ENCODE results near the gene CFP.

DNA sequence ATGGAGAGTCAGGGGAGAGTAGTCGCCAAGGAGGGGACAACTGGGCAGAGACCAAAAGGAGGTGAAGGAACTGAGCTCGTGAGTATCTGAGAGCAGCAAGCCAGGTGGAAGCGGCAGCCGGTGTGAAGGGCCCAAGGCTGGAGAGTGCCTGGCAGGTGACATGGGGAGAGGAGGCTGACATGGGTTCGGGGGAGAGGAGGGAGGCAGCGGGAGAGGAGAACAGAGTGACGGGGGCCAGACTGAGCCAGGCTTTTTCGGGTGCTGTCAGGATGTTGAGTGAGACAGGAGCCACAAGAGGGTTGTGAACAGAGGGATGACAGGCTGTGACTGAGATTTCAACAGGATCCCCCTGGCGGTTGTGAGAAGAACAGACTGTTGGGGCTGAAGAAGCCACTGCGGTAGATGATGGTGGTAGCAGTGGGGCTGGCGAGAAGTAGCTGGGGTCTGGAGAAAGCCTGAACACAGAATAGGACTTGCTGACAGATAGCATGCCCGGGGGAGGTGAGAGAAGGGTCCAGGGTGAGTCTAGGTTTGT, 14.9 kb upstream of the CFP start:
- TF ChIP-seq POLR2A (IDR thresholded peaks at IDR 0.05) = no peak
- TF ChIP-seq, protein P1, sequence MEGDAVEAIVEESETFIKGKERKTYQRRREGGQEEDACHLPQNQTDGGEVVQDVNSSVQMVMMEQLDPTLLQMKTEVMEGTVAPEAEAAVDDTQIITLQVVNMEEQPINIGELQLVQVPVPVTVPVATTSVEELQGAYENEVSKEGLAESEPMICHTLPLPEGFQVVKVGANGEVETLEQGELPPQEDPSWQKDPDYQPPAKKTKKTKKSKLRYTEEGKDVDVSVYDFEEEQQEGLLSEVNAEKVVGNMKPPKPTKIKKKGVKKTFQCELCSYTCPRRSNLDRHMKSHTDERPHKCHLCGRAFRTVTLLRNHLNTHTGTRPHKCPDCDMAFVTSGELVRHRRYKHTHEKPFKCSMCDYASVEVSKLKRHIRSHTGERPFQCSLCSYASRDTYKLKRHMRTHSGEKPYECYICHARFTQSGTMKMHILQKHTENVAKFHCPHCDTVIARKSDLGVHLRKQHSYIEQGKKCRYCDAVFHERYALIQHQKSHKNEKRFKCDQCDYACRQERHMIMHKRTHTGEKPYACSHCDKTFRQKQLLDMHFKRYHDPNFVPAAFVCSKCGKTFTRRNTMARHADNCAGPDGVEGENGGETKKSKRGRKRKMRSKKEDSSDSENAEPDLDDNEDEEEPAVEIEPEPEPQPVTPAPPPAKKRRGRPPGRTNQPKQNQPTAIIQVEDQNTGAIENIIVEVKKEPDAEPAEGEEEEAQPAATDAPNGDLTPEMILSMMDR (IDR thresholded peaks at IDR 0.05) = peak; percentile 24 to 53 (median 35)
